Astrocyte of the spinal cord (primary cell): ENCODE data around the gene RASD2.

Source experiments
- DNase-seq: peaks from one replicate; pipeline ENCODE4 v3.0.0; 2011; ENCODE audit warnings: low read depth, low spot score
- H3K4me3 ChIP-seq: 2 replicates; pipeline ENCODE4 v1.5.1; 2011; ENCODE audit warnings: low read depth, mild to moderate bottlenecking, low read length, moderate library complexity
- in situ Hi-C: cut with HindIII; loops from 2 replicates; pipeline ENCODE4 v1.10.0; 2017; ENCODE audit warnings: low sequenced_read_pairs
- TF ChIP-seq, protein P1 (sequence below): IDR thresholded peaks from 2 replicates; pipeline ENCODE4 v1.5.1; 2012; ENCODE audit warnings: low read depth, mild to moderate bottlenecking, low read length, inconsistent platforms

The RASD2 gene

DNA sequence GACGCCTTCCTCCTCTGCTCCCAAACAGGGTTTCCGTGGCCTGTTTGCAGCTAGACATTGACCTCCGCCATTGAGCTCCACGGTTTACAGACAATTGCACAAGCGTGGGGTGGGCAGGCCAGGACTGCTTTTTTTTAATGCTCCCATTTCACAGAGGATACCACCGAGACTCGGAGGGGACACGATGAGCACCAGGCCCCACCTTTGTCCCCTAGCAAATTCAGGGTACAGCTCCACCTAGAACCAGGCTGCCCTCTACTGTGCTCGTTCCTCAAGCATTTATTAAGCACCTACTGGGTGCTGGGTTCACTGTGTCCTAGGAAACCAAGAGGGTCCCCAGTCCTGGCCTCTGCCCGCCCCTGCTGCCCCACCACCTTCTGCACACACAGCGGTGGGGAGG, 12.2 kb downstream of the RASD2 start:
- no peak overlapping the region for H3K4me3 ChIP-seq
- in situ Hi-C loops, result no loop called here
- TF ChIP-seq, protein P1, sequence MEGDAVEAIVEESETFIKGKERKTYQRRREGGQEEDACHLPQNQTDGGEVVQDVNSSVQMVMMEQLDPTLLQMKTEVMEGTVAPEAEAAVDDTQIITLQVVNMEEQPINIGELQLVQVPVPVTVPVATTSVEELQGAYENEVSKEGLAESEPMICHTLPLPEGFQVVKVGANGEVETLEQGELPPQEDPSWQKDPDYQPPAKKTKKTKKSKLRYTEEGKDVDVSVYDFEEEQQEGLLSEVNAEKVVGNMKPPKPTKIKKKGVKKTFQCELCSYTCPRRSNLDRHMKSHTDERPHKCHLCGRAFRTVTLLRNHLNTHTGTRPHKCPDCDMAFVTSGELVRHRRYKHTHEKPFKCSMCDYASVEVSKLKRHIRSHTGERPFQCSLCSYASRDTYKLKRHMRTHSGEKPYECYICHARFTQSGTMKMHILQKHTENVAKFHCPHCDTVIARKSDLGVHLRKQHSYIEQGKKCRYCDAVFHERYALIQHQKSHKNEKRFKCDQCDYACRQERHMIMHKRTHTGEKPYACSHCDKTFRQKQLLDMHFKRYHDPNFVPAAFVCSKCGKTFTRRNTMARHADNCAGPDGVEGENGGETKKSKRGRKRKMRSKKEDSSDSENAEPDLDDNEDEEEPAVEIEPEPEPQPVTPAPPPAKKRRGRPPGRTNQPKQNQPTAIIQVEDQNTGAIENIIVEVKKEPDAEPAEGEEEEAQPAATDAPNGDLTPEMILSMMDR, result no peak
- no peak for DNase-seq

DNA sequence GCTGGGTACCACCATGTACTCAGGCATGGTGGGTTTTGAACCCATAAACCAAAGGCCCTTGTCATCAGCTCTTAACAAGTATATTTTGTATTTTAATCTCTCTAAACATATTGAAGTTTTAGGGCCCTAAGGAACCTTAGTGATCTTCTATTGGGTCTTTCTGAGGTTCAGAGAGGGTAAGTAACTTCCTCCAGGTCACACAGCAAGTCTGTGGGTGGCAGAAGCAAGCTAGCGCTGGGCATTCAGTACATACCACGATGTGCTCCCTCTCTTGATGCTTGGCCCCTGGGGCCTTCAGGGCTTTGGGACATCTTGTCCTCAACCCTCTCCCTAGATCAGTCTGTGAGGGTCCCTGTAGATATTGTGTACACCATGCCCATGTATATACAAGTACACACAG, 12.7 kb downstream of the RASD2 start:
- no peak for DNase-seq
- H3K4me3 ChIP-seq, result no peak overlapping the region
- in situ Hi-C loops, result no loop called here
- TF ChIP-seq, protein P1, result no peak

DNA sequence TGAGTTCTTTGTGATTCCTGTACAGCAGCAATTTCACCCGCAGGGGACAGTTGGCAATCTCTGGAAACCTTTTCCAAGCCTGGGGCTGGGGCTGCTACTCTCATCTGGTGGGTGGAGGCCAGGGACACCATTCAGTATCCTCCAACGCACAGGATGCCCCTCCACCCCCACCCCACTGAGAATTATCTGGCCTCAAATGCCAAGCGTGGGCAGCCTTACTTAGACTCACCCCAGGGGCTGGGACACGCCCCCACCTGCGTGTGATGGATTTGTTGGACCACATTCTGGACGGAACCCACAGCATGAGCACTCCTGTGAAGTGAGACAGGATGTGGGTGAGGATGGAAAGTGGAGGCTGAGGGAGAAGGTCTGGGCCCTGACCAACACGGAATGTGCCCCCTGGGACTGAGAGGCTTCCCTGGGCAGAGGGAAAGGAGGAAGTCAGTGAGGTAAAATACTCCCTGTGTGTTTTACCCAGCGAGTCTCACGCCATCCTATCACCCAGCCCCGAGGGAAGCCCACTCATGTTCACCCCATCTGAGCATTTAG, 13.7 kb downstream of the RASD2 start:
- in situ Hi-C loops, result no loop called here
- TF ChIP-seq, protein P1, result no peak
- no peak overlapping the region for H3K4me3 ChIP-seq
- no peak for DNase-seq

DNA sequence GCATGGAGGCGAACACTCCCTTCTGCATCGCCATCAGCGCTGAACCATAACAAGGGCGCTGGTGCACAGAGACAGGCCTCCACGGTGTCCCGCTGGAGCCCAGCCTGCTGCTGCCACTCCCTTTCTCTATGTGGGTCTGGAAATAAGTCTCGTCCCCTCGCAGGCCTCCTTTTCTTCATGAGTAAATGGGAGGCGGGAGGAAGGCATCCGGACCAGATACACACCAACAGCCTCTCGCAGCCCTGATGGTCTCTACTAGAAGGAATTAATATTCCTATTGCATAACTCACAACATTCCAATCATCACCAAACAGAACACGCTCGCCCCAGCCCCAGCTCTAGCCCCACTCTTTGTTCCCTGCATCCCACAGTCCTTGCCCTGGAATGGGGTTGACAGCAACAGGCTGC, 14.9 kb downstream of the RASD2 start:
- TF ChIP-seq, protein P1, result no peak
- no peak overlapping the region for H3K4me3 ChIP-seq
- no peak for DNase-seq
- in situ Hi-C loops, result no loop called here

DNA sequence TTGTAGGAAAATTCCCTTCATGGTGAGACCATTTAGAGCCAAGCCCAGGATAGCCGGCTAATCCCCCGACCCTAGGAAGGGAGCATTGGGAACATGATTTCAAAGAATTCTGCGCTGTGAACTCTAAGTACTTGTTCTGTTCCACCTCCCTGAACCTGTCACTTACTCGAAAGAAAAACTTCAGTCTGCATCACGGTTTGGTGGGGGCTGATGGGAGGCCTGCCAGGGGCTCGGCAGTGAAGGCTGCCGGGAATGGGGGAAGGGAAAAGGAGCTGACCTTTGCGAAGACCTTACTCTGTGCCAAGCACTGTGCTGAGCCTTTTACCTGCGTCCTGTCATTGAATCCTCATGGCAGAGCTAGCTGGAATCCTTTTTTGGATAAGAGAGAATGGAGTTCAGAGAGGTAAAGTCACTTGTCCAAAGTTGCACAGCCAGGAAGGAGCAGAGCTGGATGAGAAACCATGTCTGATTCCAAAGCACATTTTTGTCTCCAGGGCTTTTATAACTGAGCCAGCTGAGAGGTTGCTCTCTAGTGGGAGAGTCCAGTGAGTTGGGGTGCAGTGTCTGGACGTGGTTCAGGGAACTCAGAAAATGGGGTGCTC, 15.4 kb downstream of the RASD2 start:
- no peak for DNase-seq

DNA sequence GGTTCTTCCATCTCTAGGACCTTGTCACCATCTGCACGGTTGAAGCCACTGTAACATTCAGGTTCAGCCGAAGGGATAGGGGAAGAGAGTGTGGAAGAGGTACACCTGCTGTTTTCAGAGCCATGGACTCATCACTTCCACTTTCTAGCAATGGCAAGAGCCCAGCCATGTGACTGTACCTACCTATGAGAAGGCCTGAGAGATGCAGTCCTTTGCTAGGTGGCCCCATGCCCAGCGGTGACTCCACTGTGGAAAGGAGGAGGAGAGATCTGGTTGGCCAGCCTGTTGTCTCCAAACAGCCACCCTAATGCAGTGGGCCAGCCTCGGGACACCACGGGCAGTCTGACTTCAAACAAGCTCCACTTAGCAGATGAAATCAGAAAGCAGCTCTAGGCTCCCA, 16.0 kb downstream of the RASD2 start:
- in situ Hi-C loops, result no loop called here
- TF ChIP-seq, protein P1, result no peak
- no peak for DNase-seq
- no peak overlapping the region for H3K4me3 ChIP-seq

More for the DNA sequence above, 15.4 kb downstream of the RASD2 start:
- no peak overlapping the region for H3K4me3 ChIP-seq
- TF ChIP-seq, protein P1, result no peak
- in situ Hi-C loops, result no loop called here

DNA sequence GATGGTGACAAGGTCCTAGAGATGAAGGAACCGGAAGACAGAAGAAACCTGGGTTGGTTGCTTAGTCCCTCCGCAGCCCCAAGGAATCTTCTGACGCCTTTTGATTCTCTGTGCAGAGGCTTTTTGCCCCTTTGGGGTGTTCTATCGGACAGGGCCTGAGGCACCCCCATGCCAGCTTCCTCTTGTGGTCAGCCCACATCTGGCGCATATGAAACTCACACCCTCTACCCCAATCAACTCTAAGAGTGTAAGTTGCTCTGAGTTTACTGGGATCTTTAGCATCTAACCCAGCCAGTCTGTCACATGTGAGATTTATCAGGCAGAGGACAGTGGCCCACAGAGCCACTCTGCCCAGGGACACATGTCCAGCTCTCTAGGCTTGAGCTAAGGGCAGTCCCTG, 17.4 kb downstream of the RASD2 start:
- no peak for DNase-seq
- TF ChIP-seq, protein P1, result no peak
- in situ Hi-C loops, result no loop called here
- H3K4me3 ChIP-seq, result no peak overlapping the region
